Cardiac muscle cell (in vitro differentiated cells and primary cell): ENCODE measurements around the gene FGGY. TPM values are rescaled to one million over a fixed set of nuclear protein-coding genes. Genes with fewer than 3 reads are reported as not detected.
A peak's percentile ranks its signal among the peaks of the same experiment; 100 is the strongest.

Source experiments
- DNase-seq, 2 donors: peaks; one replicate each; pipeline versions ENCODE4 v3.0.0 to v3.0.0-alpha.2; 2010 to 2017; ENCODE audit warnings: low read depth in 1 of 2, low spot score in 1 of 2
- H3K27ac ChIP-seq: fragments of 200-600 bp; sonication (generic); 2 replicates; pipeline ENCODE4 v1.5.1; 2016
- H3K27me3 ChIP-seq: fragments of 200-600 bp; sonication (generic); 2 replicates; pipeline ENCODE4 v1.6.0; 2016; ENCODE audit warnings: control low read depth
- H3K36me3 ChIP-seq: fragments of 200-600 bp; sonication (generic); 2 replicates; pipeline ENCODE4 v1.5.1; 2016; ENCODE audit warnings: control low read depth
- H3K4me1 ChIP-seq: fragments of 200-600 bp; sonication (generic); 2 replicates; pipeline ENCODE4 v1.8.1; 2017; ENCODE audit warnings: low read depth, mild to moderate bottlenecking, mixed run types
- H3K4me3 ChIP-seq: fragments of 200-600 bp; sonication (generic); 2 replicates; pipeline ENCODE4 v1.5.1; 2016; ENCODE audit warnings: mild to moderate bottlenecking
- H3K9me3 ChIP-seq: fragments of 200-600 bp; sonication (generic); 2 replicates; pipeline ENCODE4 v1.5.1; 2017; ENCODE audit warnings: low read depth, mild to moderate bottlenecking, control low read depth
- CTCF ChIP-seq: IDR thresholded peaks from 2 replicates; pipeline ENCODE4 v1.5.1; 2012; ENCODE audit warnings: low read depth, mild to moderate bottlenecking, low read length
- polyA plus RNA-seq: library from polyadenylated mRNA; unstranded; fragments of >200 nt; fragmentation: Nextera tagmentation; extraction: Ambion mirVana; gene quantifications from 2 replicates; pipeline ENCODE4 v1.2.1, GENCODE V29; 2016
- total RNA-seq: library from RNA; depleted of rRNA; stranded (reverse); fragments of >200 nt; gene quantifications from 2 replicates; pipeline ENCODE4 v1.2.3, GENCODE V29; 2016

FGGY gene
- total and polyA plus RNA-seq, 2 experiments from 2014 or later: 9.8 to 14.5 TPM

DNA sequence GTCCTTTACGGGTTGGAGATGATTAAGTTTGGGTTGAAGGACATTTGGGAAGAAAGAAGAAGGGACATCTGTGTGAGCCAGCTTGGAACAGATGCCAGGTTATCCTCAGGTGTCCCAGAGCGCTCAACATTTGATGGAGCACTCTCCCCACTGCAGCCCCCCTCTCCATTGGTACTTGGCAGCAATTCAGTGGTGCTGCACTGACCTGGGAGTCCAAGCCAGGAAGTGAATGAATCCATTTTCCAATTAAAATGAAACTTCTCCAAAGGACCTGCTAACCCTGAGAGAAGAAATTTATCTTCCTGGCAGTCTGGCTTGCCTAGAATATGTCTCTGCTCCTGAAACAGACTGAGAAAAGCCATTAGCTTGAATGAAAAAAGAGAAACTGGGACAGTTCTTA, 67.1 kb downstream of the FGGY start:
- H3K4me3 ChIP-seq: no peak overlapping the region
- H3K4me1 ChIP-seq: no peaks in the 10 kb centered on the region
- H3K27ac ChIP-seq: no peak overlapping the region
- H3K36me3 ChIP-seq: no peaks in the 10 kb centered on the region
- TF ChIP-seq CTCF: no peak
- H3K9me3 ChIP-seq: no peaks in the 10 kb centered on the region
- no peak for DNase-seq
- no peaks in the 10 kb centered on the region for H3K27me3 ChIP-seq

DNA sequence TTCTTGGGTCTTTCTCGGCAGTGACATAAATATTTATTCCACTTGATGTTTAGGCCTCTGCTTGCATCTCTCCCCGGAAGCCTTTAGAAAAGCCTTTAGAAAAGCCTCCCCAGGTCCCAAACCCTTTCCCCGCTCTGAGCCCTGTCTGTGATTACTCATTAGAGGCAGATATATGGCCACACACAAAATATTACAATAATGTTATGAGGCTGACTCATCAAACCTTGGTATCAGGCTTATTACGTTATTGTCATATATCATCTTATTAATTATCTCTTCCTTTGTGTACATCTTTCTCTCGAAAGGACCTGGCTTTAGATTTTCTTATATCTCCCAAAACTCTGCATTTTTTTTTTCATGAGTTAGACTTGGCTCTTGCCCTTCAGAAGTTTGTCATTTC, 69.5 kb downstream of the FGGY start:
- H3K36me3 ChIP-seq: no peaks in the 10 kb centered on the region
- no peak overlapping the region for H3K27ac ChIP-seq
- no peaks in the 10 kb centered on the region for H3K27me3 ChIP-seq
- peak in 1 of 2 donors; percentile 37 for DNase-seq
- H3K9me3 ChIP-seq: no peaks in the 10 kb centered on the region
- H3K4me1 ChIP-seq: no peaks in the 10 kb centered on the region
- no peak for TF ChIP-seq CTCF
- H3K4me3 ChIP-seq: no peak overlapping the region

DNA sequence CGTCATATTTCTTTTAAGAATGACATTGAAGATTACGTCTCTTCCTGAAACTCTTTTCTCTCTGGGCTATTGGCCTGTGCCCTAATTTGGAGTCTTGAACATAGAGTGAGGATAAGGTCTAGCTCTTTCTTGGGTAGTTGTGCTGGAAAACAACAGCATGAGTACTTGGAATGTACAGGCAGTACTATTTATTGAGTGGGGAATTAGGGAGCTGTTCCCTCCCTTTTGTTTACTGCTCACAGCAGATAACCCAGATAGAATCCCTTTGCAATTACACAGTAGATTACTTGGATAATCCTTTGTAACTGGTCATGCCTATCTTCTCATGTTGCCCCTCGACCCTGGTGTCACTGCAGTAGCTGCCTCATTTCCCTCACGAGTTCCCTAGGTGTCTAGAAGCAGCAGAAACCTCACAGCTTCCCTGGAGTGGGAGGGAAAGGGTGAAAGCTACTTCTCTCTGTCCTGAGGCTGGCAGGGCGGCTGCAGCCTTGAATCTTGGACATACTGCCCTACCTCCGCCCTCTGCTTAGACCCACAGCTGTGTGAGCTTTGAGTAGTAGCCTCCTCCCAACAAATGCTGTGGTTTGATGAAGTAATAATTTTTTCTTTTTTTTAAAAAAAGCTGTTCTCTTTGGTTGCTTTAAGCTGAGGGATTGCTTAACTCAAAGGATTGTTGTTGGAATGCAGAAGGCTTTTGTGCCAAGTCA, 70.6 kb downstream of the FGGY start:
- no peak overlapping the region for H3K4me3 ChIP-seq
- TF ChIP-seq CTCF: no peak
- no peaks in the 10 kb centered on the region for H3K9me3 ChIP-seq
- H3K36me3 ChIP-seq: no peaks in the 10 kb centered on the region
- no peak overlapping the region for H3K27ac ChIP-seq
- no peaks in the 10 kb centered on the region for H3K4me1 ChIP-seq
- peak in 1 of 2 donors; percentile 98 for DNase-seq
- H3K27me3 ChIP-seq: no peaks in the 10 kb centered on the region

DNA sequence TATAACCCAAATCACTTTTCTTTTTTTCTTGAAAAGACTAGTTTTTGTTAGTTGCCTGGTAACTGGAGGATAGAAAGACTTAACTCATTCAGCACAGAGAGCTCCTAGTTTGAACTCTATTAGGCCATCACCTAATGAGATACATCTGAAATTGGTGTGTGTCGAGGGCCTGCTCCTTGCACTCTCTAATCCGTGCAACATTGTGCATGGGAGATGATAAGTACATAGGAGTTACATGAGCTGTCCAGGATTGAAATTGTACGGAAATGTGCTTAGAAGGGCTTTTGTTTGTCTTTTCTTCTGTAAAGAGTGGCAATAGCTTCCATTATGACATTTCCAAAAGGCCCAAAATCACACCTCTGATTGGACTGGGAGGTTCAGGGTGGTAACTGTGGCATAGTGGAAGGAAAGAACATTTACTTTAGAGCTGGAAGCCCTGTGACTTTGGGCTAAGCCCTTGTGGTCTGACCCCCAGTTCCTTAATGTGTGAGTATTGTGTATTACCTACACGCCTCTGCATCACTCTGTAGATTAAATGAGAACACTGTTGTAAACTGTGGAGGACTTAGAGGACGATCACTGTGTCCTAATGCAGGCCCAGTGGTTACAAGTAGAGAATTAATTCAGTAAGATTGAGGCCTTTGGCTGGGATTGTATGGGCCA, 71.2 kb downstream of the FGGY start:
- no peaks in the 10 kb centered on the region for H3K36me3 ChIP-seq
- no peak overlapping the region for H3K27ac ChIP-seq
- H3K4me3 ChIP-seq: no peak overlapping the region
- H3K4me1 ChIP-seq: no peaks in the 10 kb centered on the region
- no peak for TF ChIP-seq CTCF
- no peak for DNase-seq
- no peaks in the 10 kb centered on the region for H3K27me3 ChIP-seq
- H3K9me3 ChIP-seq: no peaks in the 10 kb centered on the region

DNA sequence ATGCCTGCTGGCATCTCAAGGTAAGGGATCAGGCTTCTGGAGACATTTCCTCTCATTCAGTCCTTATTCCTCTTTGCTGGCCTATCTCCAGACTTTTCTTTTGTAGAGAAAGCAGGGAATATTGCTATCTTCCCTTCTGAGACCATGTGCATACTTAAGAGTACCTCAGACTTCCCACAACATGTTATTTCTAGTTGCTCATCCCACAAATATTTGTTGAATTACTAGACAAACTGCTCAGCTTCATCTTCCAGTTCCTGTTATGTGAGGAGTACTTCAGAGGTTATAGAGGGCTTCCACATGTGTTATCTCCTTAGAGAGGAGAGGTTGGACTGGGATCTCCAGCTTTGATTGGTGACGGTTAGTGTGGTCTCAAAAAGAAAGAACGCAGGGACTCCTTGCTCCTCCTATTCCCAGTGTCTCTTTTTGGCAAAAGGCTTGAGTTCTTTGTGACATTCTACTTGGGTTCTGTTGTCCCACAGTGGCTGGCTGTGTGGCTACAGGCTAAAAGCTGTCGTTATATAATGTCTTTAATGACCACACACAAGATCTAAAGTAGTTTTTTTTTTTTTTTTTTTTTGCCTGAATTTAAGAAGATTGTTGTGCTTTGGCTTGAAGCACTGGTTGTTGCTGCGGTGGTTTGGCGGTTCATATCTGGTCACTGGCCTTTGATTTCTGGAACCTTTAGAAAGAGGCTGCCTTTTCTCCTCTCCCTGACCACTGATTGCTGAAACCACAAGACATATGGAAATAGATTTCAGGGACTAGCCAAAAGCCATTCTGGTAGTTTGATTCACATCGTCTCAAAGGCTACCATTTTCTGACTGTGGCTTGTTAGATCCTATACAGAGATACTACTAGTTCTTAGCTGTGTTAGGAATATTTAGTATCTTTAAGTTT, 78.7 kb downstream of the FGGY start:
- no peak for TF ChIP-seq CTCF
- H3K4me3 ChIP-seq: no peak overlapping the region
- no peaks in the 10 kb centered on the region for H3K36me3 ChIP-seq
- no peak overlapping the region for H3K27ac ChIP-seq
- H3K27me3 ChIP-seq: no peaks in the 10 kb centered on the region
- DNase-seq: peak in 1 of 2 donors; percentile 95
- no peaks in the 10 kb centered on the region for H3K9me3 ChIP-seq
- no peaks in the 10 kb centered on the region for H3K4me1 ChIP-seq
